Aorta (tissue), 5 donors: ENCODE results near the gene METRN. TPM values are rescaled to one million over a fixed set of nuclear protein-coding genes. Genes with fewer than 3 reads are reported as not detected.

Source experiments
- ATAC-seq: fragments of 200-7000 bp; cut with Tn5 transposase; one replicate; pipeline ENCODE4 v1.9.1; 2022; ENCODE audit warnings: moderate library complexity; ENCODE audit not compliant: low FRiP score
- DNase-seq, 2 donors: peaks; one replicate each; pipeline ENCODE4 v3.0.0-alpha.2; 2020
- H3K27ac ChIP-seq, 2 donors: one replicate each; pipeline ENCODE4 v1.5.1; 2013; ENCODE audit warnings: low read length in 2 of 2, mild to moderate bottlenecking in 2 of 2, moderate library complexity in 2 of 2, control low read depth in 1 of 2, inconsistent platforms in 1 of 2, low read depth in 1 of 2
- H3K27me3 ChIP-seq, 2 donors: one replicate each; pipeline ENCODE4 v1.6.1; 2013; ENCODE audit warnings: control low read depth in 1 of 2, low read length in 1 of 2, mild to moderate bottlenecking in 1 of 2, moderate library complexity in 1 of 2; ENCODE audit not compliant: insufficient read depth in 2 of 2, control insufficient read depth in 1 of 2
- H3K36me3 ChIP-seq, 2 donors: one replicate each; pipeline ENCODE4 v1.6.1; 2013; ENCODE audit warnings: control low read depth in 1 of 2, low read length in 1 of 2, mild to moderate bottlenecking in 1 of 2; ENCODE audit not compliant: insufficient read depth in 2 of 2, control insufficient read depth in 1 of 2
- H3K4me1 ChIP-seq, 2 donors: one replicate each; pipeline ENCODE4 v1.6.1; 2013; ENCODE audit warnings: low read length in 2 of 2, control low read depth in 1 of 2, mild to moderate bottlenecking in 1 of 2, moderate library complexity in 1 of 2; ENCODE audit not compliant: insufficient read depth in 2 of 2, control insufficient read depth in 1 of 2
- H3K4me3 ChIP-seq, 2 donors: one replicate each; pipeline ENCODE4 v1.5.1; 2013; ENCODE audit warnings: low read length in 2 of 2, control low read depth in 1 of 2, mild to moderate bottlenecking in 1 of 2
- H3K9me3 ChIP-seq: one replicate; pipeline ENCODE4 v1.6.1; 2013; ENCODE audit warnings: mild to moderate bottlenecking, low read length; ENCODE audit not compliant: control insufficient read depth
- WGBS, 2 donors: extraction: QIAGEN DNeasy Blood & Tissue Kit; methylation state at CpG; one replicate each; pipeline ENCODE4 v1.1.7; 2013; 5-methylcytosine and 5-hydroxymethylcytosine counted together
- intact Hi-C, 2 donors: fragments of 100-400 bp; cut with DNase I; formaldehyde crosslinking; loops; one replicate each; pipeline versions ENCODE4 v1.14.2 to v1.15.0; 2022
- long read RNA-seq, 2 donors: library from polyadenylated mRNA; unstranded; transcript quantifications; one replicate each; pipeline ENCODE4 v2.0.0, GENCODE V29; 2020 to 2021
- polyA plus RNA-seq, 2 donors: library from polyadenylated mRNA; stranded (reverse); fragments of 200-250 nt; gene quantifications; one replicate each; pipeline ENCODE4 v1.2.3, GENCODE V29; 2013
- total RNA-seq, 2 donors: library from RNA; stranded (reverse); fragmentation: NEBNext Ultra II Directional; extraction: Animal tissue kit (Norgen Biotek cat#: 25700); gene quantifications; one replicate each; pipeline ENCODE4 v1.2.1, GENCODE V29; 2021
- donor health status: healthy with polysubstance abuse.
- donor health status: Bipolar disorder and iron deficiency.
- donor health status: DM: no; HTN: no; CAD: no.
- donor health status: DM: no; HTN: no; CAD: no.
- donor health status: DM: yes; HTN: yes; CAD: no.

The METRN gene
- total RNA-seq, result 10 to 100 TPM; 22.7 to 26.6 TPM
- polyA plus RNA-seq, result 10 to 100 TPM; 26.7 to 61.3 TPM
- long read RNA-seq, donor 1, partial matches to known transcripts, result 1 of 18 reads
- long read RNA-seq, donor 1, other reads (novel, unspliced or antisense), result 17 of 18 reads
- long read RNA-seq, donor 2, transcript METRN-201 (3 exons, 915 nt), result minor isoform, 6 of 55 reads
- long read RNA-seq, donor 2, transcript METRN-204 (4 exons, 3,325 nt), result major isoform, 31 of 55 reads
- long read RNA-seq, donor 2, partial matches to known transcripts, result 4 of 55 reads
- long read RNA-seq, donor 2, other reads (novel, unspliced or antisense), result 13 of 55 reads

DNA sequence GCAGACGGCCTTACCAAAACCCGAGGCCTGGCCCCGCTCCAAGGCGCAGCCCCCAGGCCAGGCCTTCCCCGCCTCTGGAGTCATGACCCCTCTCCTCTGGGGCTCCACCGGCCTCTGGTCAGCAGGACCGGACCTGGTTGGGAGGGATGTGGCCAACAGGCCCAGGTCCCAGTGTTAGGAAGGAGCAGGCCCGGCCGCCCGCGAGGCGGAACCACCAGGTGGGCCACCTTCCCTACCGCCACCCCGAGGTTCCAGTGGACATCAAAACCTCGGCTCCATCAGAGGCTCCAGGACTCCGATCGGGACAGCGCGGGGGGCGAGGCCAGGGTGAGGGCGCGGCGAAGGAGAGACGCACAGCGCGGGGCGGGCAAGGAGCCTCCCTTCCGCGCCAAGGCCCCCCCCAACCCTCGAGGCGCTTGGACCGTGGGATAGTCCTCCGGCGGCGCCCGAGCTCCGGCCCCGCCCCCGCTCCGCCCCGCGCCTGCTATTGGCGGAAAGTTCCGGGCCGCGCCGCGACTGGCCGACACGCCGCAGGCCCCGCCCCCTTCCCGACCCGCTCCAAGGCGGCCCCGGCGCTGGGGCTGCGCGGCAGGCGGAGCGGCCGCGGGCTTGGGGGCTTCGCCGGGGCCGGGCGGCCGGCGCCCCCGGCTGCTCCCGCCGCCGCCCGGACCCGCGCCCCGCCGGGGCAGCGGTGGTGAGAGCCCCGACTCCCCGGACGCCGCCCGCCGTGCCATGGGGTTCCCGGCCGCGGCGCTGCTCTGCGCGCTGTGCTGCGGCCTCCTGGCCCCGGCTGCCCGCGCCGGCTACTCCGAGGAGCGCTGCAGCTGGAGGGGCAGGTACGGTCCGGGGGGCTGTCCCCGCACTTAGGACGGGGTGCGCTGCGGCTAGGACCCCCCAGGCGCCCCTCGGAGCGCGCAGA, at the start of gene METRN:
METRN (plus strand) TSS at position 561 of the 919 bp plus-strand sequence; CDS start at position 733, 172 bp downstream.
- intact Hi-C loops, result loop anchor here (5.0 to 10.0 kb wide), 3 partner anchors 72 to 342 kb away; partner anchors contain the start of genes CHTF18 (in 1 of the 2), LMF1 (in 1 of the 2) and RPUSD1 (in 1 of the 2)
- H3K9me3 ChIP-seq, result no peaks in the 10 kb centered on the region
- ATAC-seq, result peak; percentile 91
- H3K4me3 ChIP-seq, result peak within 1 kb of the TSS; percentile 50 to 64
- DNase-seq, result peak; percentile 94 to 98
- no peaks in the 10 kb centered on the region for H3K27me3 ChIP-seq
- H3K4me1 ChIP-seq, result no peaks in the 10 kb centered on the region
- H3K36me3 ChIP-seq, result no peaks in the 10 kb centered on the region
- no peak within 1 kb of the TSS for H3K27ac ChIP-seq
- WGBS, 2 donors, result 4 to 7% methylated on average over 59 to 108 of the region's 108 CpGs

DNA sequence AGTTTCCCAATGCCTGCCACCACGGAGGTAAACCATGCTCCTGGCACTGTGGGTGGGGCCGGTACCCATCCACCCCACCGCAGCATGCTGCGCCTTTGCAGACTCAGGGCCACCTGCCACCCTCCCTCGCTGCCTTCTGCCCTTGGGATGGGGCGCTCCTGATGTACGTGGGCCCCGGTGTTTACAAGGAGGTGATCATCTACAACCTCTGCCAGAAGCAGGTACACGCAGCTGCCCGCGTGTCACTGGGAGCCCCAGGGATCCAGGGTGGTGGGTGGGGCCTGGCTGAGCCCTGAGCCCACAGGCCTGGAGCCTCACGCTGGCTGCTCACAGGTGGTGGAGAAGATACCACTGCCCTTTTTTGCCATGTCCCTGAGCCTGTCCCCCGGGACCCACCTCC, 48.3 kb upstream of the METRN start:
- DNase-seq, result no peak
- Histone ChIP-seq H3K27me3 (no peaks in the 10 kb centered on the region), H3K27ac (no peak overlapping the region), H3K4me3 (no peak overlapping the region), H3K9me3 (no peaks in the 10 kb centered on the region), H3K4me1 (no peaks in the 10 kb centered on the region), H3K36me3 (peaks cover 0 to 2% of the 10 kb centered on the region in 2 donors)
- WGBS, 2 donors, result 90 to 96% methylated on average over 12 to 13 of the region's 13 CpGs
- ATAC-seq, result no peak
- intact Hi-C loops, result loop anchor here in 1 of 2 donors (10.0 kb wide), 1 partner anchor 272 kb away; the partner anchor contains the start of gene NME4

DNA sequence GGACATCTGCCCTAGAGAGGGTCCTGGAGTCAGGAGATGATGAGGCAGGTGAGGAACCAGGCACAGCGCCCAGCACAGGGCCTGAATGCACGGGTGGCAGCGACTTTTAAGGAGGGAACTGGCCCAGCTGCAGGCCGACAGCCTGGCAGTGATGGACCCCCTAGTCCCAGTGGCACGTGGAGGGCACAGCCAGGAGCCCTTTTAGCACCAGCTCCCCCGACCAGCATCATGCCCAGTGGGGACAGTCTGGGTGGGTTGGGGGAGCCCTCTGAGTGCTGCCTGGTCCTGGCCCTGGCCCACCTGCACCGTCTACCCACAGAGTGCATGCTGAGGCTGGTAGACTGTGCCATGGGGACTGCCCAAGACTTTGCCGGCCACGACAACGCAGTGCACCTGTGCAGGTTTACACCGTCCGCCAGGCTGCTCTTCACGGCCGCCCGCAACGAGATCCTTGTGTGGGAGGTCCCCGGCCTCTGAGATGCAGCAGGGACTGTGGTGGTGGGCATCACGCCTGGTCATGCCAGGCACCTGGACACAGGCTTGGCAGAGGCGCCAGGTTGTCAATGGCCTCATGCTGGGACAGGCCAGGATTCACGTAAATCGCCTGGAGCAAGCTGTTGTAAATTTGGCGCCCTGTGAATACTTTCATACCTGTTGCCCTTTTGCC, 47.7 kb upstream of the METRN start:
- ATAC-seq (no peak), DNase-seq (no peak)
- Histone ChIP-seq H3K4me1 (no peaks in the 10 kb centered on the region), H3K36me3 (peaks cover 0 to 6% of the 10 kb centered on the region in 2 donors), H3K4me3 (no peak overlapping the region), H3K27ac (no peak overlapping the region), H3K9me3 (no peaks in the 10 kb centered on the region), H3K27me3 (no peaks in the 10 kb centered on the region)
- WGBS, 2 donors, result 82% methylated on average over 22 of the region's 22 CpGs
- intact Hi-C loops, result loop anchor here in 1 of 2 donors (10.0 kb wide), 1 partner anchor 272 kb away; the partner anchor contains the start of gene NME4

DNA sequence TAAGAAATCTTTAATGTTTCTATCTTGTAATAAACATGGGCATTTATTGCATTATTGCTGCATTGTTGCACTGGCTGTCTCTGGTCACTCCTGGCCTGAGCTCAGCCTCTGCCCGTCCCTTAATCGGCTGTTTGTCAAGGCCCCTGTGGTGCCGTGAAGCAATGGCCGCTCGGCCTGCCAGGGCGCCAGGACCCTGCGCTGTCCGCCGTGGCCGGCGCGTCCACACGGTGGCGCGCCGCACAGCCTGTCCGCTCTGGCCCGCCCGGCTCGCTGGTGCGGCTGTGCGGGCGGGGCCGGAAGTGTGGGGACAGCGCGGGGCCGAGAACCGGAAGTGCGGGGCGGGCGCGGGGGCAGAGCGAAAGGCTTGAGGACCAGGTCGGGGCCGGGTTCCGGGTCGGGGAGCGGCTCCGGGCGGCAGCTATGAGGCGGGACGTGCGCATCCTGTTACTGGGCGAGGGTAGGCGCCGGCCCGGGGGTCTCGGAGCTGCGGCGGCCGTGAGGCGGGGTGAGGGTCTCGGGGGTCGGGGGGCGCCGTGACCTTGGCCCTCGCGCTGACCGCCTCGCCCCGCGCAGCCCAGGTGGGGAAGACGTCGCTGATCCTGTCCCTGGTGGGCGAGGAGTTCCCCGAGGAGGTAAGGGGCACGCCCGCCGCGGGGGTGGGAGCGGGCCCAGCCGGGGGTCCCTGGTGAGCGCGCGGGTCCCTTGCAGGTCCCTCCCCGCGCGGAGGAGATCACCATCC, 47.0 kb upstream of the METRN start, which contains the start of gene RHOT2:
RHOT2 (plus strand) TSS at position 353 of the 739 bp plus-strand sequence; CDS start at position 421, 68 bp downstream.
- peak within 1 kb of the TSS; percentile 11 to 74 for H3K4me3 ChIP-seq
- WGBS, 2 donors, result 0% methylated on average over 50 to 78 of the region's 78 CpGs
- intact Hi-C loops, result loop anchor here in 1 of 2 donors (10.0 kb wide), 1 partner anchor 273 kb away; the partner anchor contains the start of gene NME4

DNA sequence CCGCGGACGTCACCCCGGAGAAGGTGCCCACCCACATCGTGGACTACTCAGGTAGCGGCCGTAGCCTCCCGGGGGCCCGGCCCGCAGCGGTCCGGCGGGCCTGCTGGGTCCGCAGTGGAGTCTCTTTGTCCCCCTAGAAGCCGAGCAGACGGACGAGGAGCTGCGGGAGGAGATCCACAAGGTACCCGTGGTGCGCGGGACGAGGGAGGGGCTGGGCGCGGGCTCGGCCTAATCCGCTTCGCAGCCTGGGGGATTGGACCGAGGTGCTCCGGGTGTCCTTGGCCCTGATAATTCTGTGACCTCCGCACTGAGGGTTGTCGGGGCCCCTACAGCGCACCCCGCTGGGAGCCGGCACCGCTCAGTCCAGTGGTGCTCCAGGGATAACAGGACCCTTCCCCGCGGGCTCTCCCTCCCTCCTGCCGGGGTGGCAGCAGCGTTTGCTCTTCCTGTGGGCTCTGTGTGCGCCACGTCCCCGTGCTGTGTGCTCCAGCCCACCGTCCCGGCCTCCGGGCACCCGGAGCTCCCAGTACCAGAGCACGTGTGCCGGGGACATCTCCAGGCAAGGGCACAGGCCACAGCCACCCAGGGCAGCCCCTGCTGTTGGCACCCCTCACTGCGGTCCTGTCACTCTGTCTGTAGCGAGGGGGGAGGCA, 46.3 kb upstream of the METRN start:
- WGBS, 2 donors, result 6% methylated on average over 49 to 50 of the region's 50 CpGs
- intact Hi-C loops, result loop anchor here in 1 of 2 donors (10.0 kb wide), 1 partner anchor 274 kb away; the partner anchor contains the start of gene NME4
- ATAC-seq, result no peak

More for the DNA sequence above, 47.0 kb upstream of the METRN start, which contains the start of gene RHOT2:
- DNase-seq (peak; percentile 96 to 98), ATAC-seq (peak; percentile 94)
- H3K27me3 ChIP-seq, result no peaks in the 10 kb centered on the region
- H3K9me3 ChIP-seq, result no peaks in the 10 kb centered on the region
- no peaks in the 10 kb centered on the region for H3K4me1 ChIP-seq
- peaks cover 0 to 12% of the 10 kb centered on the region in 2 donors for H3K36me3 ChIP-seq
- no peak within 1 kb of the TSS for H3K27ac ChIP-seq

DNA sequence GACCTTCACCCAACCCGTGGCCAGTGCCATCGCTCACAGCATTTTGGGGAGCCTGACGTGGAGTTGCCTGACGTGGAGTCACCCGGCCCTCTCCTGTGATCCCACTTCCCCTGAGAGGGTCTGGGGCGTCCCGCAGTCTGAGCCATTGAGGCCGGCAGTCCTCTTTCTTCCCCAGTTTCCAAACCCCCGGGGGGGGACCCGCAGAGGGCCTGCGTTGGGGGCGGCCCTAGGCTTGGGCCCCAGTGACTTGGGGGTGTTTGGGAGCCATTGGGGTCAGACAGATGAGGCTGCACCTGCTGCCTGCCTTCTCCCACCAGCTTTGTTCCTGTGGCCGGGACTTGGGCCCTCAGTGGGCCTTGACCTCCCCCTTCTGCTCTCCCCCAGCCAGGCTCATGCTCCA, 45.3 kb upstream of the METRN start:
- 90 to 92% methylated on average over 13 of the region's 13 CpGs for WGBS, 2 donors
- no peak overlapping the region for H3K4me3 ChIP-seq
- intact Hi-C loops, result loop anchor here in 1 of 2 donors (10.0 kb wide), 1 partner anchor 275 kb away; the partner anchor contains the start of gene NME4
- no peaks in the 10 kb centered on the region for H3K9me3 ChIP-seq
- H3K4me1 ChIP-seq, result no peaks in the 10 kb centered on the region
- peaks cover 0 to 14% of the 10 kb centered on the region in 2 donors for H3K36me3 ChIP-seq
- H3K27ac ChIP-seq, result no peak overlapping the region
- ATAC-seq (no peak), DNase-seq (no peak)
- H3K27me3 ChIP-seq, result no peaks in the 10 kb centered on the region

More for the DNA sequence above, 46.3 kb upstream of the METRN start:
- Histone ChIP-seq H3K4me3 (peak overlapping the region; percentile 11 to 74), H3K4me1 (no peaks in the 10 kb centered on the region), H3K36me3 (peaks cover 0 to 14% of the 10 kb centered on the region in 2 donors), H3K27me3 (no peaks in the 10 kb centered on the region), H3K27ac (no peak overlapping the region), H3K9me3 (no peaks in the 10 kb centered on the region)
- no peak for DNase-seq

DNA sequence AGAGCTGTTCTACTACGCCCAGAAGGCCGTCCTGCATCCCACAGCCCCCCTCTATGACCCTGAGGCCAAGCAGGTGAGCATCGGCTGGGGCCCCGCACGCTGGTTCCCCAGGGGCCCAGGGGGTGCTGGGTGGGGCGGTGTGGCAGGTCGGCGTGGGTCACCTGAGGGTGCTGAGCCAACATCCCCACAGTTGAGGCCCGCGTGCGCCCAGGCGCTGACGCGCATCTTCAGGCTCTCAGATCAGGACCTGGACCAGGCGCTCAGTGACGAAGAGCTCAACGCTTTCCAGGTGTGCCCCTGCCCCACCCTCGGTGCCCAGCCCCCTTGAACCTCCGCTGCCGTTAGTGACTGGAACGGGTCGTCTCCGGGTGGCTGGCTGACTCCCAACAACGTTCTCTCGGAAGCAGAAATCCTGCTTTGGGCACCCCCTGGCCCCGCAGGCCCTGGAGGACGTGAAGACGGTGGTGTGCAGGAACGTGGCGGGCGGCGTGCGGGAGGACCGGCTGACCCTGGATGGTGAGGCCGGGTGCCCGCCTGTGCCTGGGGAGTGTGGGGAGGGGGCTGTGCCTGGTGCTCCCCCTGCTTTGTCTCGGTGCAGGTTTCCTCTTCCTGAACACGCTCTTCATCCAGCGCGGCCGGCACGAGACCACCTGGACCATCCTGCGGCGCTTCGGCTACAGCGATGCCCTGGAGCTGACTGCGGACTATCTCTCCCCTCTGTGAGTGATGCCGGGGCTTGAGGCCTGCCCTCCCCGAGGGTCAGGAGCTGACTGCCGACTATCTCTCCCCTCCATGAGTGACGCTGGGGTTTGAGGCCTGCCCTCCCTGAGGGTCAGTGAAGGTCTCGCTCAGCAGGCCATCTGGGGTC, 44.2 kb upstream of the METRN start:
- ATAC-seq (no peak), DNase-seq (no peak)
- intact Hi-C loops, result no loop called here
- no peak overlapping the region for H3K4me3 ChIP-seq
- no peak overlapping the region for H3K27ac ChIP-seq
- no peaks in the 10 kb centered on the region for H3K9me3 ChIP-seq
- 91% methylated on average over 43 to 52 of the region's 52 CpGs for WGBS, 2 donors
- no peaks in the 10 kb centered on the region for H3K4me1 ChIP-seq
- H3K27me3 ChIP-seq, result no peaks in the 10 kb centered on the region
- peaks cover 0 to 14% of the 10 kb centered on the region in 2 donors for H3K36me3 ChIP-seq
